Measurements from ENCODE around the gene SPACA7.
"Not testable (repeated sequence)": the region's sequence is repeated elsewhere in the genome, so short reads cannot be mapped to it uniquely, and the experiment has no call there.

The SPACA7 gene

GRCh38 chr13:112424098-112424497 is 47.9 kb downstream of the SPACA7 start:
- DNase-seq (ENCODE audit: low spot score) = no peak

- no peak for DNase-seq (ENCODE audit: low spot score)
These were observed 52.5 kb downstream of the SPACA7 start for GRCh38 chr13:112428704-112429103.

DNA sequence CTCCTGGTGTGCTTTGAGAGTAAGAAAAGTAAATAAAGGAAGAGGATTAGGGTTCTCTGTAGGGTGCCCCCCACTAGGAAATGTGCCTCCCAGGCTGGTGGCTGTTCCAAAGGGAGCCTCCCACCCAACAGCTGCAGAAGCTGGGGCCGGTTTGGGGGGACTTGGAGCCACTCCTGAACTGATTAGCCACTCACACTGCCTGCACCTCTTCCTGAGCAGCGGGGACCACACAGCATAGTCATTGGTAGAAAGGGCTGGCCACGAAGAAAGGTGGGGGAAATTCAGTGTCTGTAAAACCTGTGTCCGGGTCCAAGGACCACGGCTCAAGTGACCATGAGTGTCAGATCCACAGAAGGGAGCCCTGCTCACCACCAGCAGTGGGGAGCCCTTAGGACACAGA is 55.6 kb downstream of the SPACA7 start:
- no peak for DNase-seq (ENCODE audit: low spot score)

- DNase-seq (ENCODE audit: low spot score) = not testable (repeated sequence)
These were observed 56.6 kb downstream of the SPACA7 start for GRCh38 chr13:112432734-112433133.

DNA sequence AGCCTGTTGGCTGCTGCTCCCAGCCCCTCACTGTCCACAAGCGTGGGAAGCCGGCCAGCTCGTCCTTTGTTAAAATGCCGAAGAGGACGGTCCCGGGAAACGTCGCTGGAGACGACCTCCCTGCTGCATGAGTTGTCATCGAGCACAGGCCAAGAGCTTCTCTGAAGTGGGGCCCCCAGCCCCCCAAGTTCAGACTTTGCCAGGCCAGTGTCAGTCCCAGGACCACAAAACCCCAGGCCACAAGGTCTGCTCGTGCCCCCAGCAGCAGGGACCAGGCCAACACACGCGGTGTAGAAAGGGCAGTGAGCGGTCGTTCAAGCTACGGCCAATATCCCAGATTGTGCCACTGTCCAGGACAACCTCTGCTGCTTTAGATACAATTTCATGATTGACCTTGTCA is 57.4 kb downstream of the SPACA7 start:
- not testable (repeated sequence) for DNase-seq (ENCODE audit: low spot score)

- no peak for DNase-seq (ENCODE audit: low spot score)
These were observed 57.9 kb downstream of the SPACA7 start for GRCh38 chr13:112434032-112434431.

DNA sequence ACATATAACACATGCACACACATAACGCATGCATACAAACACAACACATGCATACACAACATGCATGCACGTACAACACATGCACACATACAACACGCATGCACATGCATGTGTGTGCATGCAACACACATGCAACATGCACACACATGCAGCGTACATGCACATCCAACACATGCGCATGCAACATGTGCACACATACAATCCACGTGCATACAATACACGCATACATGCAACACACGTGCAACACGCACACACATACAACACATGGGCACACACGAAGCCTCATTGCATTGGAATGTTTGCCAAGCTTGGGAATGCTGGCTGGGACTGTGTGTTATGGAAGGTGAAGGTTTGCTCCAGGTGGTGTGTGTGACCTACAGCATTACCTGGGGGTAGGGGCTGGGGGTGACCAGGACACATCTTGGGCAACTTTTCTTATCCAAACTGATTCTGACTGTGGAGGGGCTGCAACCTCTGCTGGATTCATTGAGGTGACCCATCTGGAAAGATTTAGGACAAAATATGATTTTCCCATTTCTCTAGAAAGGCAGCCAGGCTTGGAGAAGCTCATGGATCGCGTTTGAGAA is 58.9 kb downstream of the SPACA7 start:
- DNase-seq (ENCODE audit: low spot score) = no peak

DNA sequence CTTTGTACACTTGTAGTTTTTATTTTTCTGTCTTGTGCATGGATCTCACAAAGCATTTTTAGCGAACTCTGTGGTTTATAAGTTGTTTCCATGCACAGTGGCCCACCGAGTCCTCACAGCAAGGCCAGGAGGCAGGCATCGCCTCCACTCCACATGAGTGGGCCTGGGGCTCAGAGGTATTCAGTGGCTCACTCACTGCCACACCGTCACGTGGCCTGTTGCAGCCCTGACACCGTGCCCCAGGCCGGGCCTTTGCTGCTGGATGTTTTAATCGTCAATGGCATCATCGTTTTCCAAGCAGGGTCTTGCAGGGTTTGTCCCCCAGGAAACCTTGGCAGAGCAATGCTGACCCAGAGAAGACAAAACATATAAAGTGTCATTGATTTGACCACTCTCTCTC is 59.8 kb downstream of the SPACA7 start:
- DNase-seq (ENCODE audit: low spot score) = no peak

DNA sequence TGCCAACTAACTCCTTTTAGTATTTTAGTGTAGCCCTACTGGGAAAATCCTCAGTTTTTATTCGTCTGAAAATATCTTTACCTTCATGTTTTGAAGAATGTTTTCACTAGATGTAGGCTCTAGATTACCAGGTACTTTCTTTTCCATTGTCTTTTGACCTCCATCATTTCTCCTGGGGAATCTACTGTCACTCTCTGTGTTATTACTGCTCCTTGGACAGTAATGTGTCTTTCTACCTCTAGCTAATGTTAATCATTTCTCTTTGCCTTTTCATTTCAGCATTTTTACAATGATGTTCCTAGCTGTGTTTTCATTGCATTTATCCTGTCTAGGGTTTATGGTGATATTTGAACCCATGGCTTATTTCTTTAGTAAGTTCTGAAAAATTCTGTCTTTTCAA is 61.9 kb downstream of the SPACA7 start:
- no peak for DNase-seq (ENCODE audit: low spot score)

GRCh38 chr13:112438515-112438914 is 62.4 kb downstream of the SPACA7 start:
- DNase-seq (ENCODE audit: low spot score) = no peak

- no peak for DNase-seq (ENCODE audit: low spot score)
These were observed 65.1 kb downstream of the SPACA7 start for GRCh38 chr13:112441226-112441625.

DNA sequence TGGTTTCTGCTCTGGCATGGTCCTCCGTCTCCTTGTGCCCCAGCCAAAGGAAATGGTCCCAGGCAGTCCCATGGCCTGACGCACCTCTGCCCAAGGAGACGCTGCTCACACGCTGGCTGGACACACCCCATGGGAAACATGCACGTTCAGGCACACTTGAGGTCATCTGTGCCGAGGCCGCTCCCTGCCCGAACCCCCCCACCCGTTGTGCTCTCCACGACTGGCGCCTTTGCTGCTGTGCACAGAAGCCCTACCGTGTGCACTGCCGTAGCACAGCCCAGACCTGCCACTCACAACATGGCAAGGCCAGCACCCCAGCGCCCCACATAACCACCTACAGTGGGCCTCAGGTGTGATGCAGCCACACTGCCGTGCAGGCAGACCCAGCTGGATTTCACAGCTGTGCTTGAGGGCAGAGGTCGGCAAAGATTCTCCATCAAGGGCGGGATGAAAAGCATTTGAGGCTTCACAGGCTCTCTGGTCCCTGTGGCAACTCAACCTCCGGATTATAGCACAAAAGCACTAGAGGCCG is 65.7 kb downstream of the SPACA7 start:
- no peak for DNase-seq (ENCODE audit: low spot score)

DNA sequence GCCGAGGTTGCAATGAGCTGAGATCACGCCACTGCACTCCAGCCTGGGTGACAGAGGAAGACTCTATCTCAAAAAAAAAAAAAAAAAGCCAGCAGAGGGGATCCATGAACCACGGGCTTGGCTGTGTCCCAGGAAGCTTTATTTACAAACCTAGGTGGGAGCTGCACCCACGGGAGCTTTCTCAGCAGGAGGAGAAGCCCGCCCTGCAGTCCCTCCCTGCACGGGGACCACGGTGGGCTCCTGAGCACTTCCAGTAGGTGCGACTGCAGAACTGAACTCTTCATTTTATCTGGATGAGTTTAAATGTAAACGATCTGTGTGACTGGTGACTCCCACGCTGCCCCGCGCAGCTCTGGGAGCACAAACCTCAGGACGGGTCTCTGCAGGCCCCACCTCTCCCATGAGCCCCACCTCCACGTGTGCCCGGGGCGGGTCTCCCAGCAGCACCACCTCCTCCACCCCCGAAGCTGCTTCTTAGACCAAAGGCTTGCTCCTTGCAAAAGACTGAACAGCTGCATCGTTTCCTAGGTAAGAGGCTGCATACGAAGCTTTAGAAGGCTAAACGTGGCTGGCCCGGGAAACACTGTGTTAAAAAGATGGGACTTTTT is 66.4 kb downstream of the SPACA7 start:
- no peak for DNase-seq (ENCODE audit: low spot score)

GRCh38 chr13:112443191-112443994 is 67.2 kb downstream of the SPACA7 start:
- DNase-seq (ENCODE audit: low spot score) = no peak

DNA sequence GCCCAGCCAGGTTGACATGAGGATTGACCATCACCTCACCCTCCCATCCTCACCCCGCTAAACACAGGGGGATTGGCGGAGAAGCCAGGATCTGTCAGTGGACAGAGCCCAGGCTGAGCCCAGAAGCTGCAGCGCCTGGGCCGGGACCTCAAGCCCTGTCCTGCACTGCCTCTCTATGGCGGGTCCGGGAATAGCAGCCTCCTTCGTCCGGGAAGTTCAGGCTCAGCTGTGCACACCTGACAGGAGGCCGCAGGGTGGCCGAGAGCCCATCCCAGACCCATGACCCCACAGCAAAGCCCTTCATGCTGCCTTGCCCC is 67.8 kb downstream of the SPACA7 start:
- peak; percentile 39 for DNase-seq (ENCODE audit: low spot score)

DNA sequence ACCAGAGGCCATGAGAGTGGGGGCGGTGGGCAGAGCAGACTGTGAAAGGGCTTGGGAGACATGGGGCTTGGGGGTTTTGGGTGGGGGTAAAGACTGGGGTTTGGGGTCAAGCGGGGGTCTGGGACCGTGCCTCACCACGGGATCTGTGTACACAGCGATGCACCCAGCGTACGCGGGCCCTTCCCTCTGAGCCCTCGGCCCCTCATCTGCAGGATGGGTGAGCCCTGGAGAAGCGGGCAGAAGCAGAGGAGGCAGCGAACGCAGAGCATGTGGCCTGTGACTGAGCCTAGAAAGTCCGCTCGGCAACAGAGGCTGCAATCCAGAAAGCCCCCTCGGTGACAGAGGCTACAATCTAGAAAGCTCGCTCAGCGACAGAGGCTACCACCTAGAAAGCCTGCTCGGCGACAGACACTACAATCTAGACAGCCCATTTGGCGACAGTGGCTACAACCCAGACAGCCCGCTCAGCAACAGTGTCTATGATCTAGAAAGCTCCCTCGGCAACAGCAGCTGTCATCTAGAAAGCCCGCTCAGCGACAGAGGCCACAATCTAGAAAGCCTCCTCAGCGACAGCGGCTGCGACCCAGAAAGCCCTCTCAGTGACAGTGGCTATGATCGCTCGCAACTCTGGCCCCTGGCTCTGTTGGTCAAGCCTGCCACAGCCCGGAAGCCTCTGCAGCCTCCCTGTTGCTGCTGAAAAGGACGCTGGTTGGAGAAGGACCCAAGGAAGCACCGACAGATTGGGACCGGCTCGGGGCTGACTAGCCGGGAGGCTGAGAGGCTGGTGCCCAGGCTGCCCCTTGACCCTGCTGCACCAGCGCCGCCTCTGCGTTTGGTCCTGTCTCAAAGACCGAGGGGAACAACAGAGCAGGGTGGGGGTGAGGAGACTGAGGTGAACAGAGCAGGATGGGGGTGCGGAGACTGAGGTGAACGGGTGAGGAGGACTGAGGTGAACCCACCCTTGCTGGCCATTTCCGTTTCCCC is 68.6 kb downstream of the SPACA7 start:
- no peak for DNase-seq (ENCODE audit: low spot score)

- no peak for DNase-seq (ENCODE audit: low spot score)
These were observed 69.5 kb downstream of the SPACA7 start for GRCh38 chr13:112445411-112446271.

DNA sequence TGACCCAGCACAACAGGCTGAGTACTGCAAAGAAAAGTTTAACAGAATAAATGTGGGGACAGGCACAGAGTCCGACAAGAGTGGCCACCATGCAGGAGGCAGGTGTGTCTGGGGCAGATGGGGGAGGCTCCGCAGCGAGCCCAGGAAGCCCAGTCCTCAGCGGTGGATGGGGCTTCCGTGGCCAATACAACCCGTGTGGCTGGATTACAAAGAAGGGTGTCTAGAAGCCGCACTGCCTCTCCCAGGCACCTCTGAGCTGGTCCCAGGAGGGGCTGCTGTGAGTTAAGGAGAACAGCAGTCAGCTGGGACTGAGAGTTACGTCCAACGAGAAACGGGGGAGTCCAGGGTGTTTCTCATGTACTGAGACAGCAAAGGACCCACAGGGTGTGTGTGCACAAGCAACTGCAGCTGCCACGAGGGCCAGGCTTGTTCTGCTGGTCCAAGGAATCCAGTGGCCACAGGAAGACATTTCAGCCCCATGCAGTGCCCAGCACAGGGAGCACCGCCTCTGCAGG is 70.2 kb downstream of the SPACA7 start:
- no peak for DNase-seq (ENCODE audit: low spot score)

DNA sequence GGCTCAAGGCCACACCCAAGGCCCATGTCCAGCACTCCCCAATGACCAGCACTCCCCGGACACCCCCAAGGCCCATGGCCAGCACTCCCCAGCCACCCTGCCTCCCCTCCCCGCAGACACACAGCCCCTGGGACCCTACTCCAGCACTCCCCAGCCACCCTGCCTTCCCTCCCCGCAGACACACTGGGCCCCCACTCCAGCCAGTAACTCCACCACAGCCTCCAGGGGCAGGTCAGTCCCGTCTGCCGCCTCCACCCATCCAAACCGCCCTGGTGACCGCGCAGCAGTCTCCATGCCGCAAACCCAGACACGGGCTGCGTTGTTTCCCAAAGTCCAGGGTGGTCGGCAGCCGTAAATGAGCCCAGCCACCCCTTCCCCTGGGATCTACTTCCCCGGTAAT is 70.7 kb downstream of the SPACA7 start:
- no peak for DNase-seq (ENCODE audit: low spot score)

- DNase-seq (ENCODE audit: low spot score) = no peak
These were observed 71.2 kb downstream of the SPACA7 start for GRCh38 chr13:112447306-112447705.
